ENCODE results near the gene CBX2.
"Not testable (repeated sequence)": the region's sequence is repeated elsewhere in the genome, so short reads cannot be mapped to it uniquely, and the experiment has no call there.

Gene CBX2

DNA sequence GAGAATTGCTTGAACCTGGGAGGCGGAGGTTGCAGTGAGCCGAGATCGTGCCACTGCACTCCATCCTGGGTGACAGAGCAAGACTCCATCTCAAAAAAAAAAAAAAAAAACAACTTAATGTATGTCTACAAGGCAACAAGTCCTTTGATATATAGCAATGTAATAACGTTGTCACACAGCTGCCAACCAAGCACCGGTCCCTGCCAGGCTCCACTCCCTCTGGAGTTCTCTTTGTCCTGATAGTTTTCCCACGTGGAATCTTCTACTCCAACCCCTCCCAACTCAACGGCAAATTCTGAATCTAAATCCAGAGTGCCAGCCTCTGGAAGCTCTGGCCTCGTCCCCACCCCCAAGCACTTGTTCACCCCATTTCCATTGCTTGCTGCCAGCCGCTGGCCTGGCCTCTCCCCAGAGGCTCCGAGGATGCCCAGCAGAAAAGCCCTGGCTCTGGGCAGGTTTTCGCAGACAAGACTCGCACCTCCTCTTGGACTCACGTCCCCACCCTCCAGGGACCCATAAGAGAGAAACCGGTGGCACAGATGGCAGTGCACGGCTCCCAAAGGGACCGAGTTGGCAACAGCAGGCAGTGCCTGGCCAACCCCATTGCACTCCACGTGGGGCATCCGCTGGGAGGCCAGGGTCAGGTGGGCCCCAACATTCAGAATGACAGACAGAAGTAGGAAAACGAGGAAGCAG lies 15.9 kb upstream of the CBX2 start:
- no peak overlapping the region for H3K9ac ChIP-seq (ENCODE audit: low read length)
- H3K36me3 ChIP-seq (replicated peaks; ENCODE audit: low read depth, low read length) = no peaks in the 10 kb centered on the region
- TF ChIP-seq, protein P1, sequence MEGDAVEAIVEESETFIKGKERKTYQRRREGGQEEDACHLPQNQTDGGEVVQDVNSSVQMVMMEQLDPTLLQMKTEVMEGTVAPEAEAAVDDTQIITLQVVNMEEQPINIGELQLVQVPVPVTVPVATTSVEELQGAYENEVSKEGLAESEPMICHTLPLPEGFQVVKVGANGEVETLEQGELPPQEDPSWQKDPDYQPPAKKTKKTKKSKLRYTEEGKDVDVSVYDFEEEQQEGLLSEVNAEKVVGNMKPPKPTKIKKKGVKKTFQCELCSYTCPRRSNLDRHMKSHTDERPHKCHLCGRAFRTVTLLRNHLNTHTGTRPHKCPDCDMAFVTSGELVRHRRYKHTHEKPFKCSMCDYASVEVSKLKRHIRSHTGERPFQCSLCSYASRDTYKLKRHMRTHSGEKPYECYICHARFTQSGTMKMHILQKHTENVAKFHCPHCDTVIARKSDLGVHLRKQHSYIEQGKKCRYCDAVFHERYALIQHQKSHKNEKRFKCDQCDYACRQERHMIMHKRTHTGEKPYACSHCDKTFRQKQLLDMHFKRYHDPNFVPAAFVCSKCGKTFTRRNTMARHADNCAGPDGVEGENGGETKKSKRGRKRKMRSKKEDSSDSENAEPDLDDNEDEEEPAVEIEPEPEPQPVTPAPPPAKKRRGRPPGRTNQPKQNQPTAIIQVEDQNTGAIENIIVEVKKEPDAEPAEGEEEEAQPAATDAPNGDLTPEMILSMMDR (IDR thresholded peaks at IDR 0.05; ENCODE audit: low read depth, low read length) = no peak
- TF ChIP-seq EZH2phosphoT487 (IDR thresholded peaks at IDR 0.05; ENCODE audit: low read depth) = no peak
- H3K27ac ChIP-seq (ENCODE audit: low read length) = no peak overlapping the region
- no peaks in the 10 kb centered on the region for H4K20me1 ChIP-seq (ENCODE audit: insufficient read depth, low read length)
- peaks cover 12% of the 10 kb centered on the region for H3K4me1 ChIP-seq (ENCODE audit: low read length)
- H3K4me3 ChIP-seq (ENCODE audit: low read length) = 0 out of 2 replicates have a peak overlapping the region, but pooled peaks have one; percentile 4
- H3K9me3 ChIP-seq (ENCODE audit: insufficient read depth, low read length) = no peaks in the 10 kb centered on the region
- H3K79me2 ChIP-seq (ENCODE audit: low read length) = no peaks in the 10 kb centered on the region
- H2AFZ ChIP-seq (ENCODE audit: low read depth, low read length) = peak overlapping the region; percentile 22; the same call in 1 of the 2 replicates
- peak overlapping the region; percentile 51 for H3K4me2 ChIP-seq (ENCODE audit: low read length)
- H3K27me3 ChIP-seq (ENCODE audit: low read depth, low read length) = peaks cover 4% of the 10 kb centered on the region; the same call in 1 of the 2 replicates

DNA sequence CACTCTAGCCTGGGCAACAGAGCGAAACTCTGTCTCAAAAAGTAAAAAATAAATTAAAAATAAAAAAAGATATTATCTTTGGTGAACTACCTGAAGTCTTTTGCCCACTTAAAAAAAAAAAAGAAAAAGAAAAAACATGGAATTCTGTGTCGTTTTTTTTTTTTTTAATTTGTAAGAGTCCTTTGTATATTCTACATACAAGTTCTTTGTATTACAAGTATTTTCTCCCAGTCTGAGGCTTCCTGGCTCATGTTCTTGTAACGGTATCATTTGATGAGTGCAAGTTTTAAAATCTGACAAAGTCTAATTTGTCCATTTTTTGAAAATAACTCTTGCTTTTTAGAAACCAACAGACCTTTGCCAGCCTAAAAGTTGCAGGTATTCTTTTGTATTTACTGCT lies 12.2 kb upstream of the CBX2 start:
- no peak for TF ChIP-seq EZH2phosphoT487 (IDR thresholded peaks at IDR 0.05; ENCODE audit: low read depth)
- TF ChIP-seq, protein P1 (IDR thresholded peaks at IDR 0.05; ENCODE audit: low read depth, low read length) = no peak

DNA sequence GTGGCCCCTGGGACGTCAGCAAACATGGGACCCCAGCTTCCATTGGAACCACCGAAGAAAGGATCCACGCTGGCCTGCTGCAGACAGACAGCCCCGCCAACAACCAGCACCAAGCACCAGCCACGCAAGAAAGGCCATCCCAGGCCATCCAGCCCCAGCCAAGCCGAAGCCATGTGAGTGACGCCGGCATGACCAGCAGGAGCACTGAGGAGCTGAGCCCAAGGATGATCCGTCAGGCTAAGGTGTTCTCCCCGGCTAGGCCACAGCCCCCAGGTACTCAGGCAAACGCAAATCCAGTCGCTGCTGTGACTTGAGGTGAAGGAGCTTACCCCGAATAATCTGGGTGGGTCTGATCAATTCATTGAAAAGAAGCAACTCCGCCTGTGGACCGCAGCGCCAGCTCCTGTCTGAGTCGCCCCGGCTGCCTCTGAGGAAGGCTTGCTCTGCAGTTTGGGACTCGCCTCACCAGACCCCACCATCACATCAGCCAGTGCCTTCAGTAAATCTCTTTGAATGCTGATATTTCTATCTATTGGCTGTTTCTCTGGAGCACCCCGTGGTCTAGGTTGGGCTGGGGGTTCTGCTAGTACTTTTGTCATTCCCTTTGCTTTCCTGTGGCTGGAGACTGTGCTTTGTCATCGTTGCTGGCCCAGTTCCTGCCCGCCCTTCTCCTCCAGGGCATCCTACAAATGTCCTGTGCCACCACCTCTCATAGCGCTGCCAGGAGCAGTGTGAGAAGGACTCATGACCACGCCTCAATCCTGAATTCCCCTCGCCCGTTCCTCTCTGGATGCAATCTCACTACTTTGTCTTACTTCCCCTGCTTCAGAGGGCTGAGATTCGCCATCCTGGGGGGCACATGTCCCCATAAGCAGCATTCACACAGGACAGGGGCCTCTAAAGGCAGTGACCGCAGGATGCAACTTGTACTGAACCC lies 8.1 kb upstream of the CBX2 start:
- H3K4me1 ChIP-seq (ENCODE audit: low read length) = no peaks in the 10 kb centered on the region
- H3K79me2 ChIP-seq (ENCODE audit: low read length) = no peaks in the 10 kb centered on the region
- H3K4me3 ChIP-seq (ENCODE audit: low read length) = no peak overlapping the region
- no peak overlapping the region for H3K4me2 ChIP-seq (ENCODE audit: low read length)
- H4K20me1 ChIP-seq (ENCODE audit: insufficient read depth, low read length) = no peaks in the 10 kb centered on the region
- H3K27me3 ChIP-seq (ENCODE audit: low read depth, low read length) = peaks cover 14% of the 10 kb centered on the region
- no peaks in the 10 kb centered on the region for H3K36me3 ChIP-seq (replicated peaks; ENCODE audit: low read depth, low read length)
- TF ChIP-seq, protein P1 (IDR thresholded peaks at IDR 0.05; ENCODE audit: low read depth, low read length) = no peak
- TF ChIP-seq EZH2phosphoT487 (IDR thresholded peaks at IDR 0.05; ENCODE audit: low read depth) = no peak
- no peak overlapping the region for H3K9ac ChIP-seq (ENCODE audit: low read length)
- H3K9me3 ChIP-seq (ENCODE audit: insufficient read depth, low read length) = no peaks in the 10 kb centered on the region
- no peak overlapping the region for H3K27ac ChIP-seq (ENCODE audit: low read length)
- no peak overlapping the region for H2AFZ ChIP-seq (ENCODE audit: low read depth, low read length)

More for the DNA sequence above, 12.2 kb upstream of the CBX2 start:
- H3K27me3 ChIP-seq (ENCODE audit: low read depth, low read length) = peaks cover 4% of the 10 kb centered on the region; the same call in 1 of the 2 replicates
- H3K27ac ChIP-seq (ENCODE audit: low read length) = no peak overlapping the region
- H3K4me3 ChIP-seq (ENCODE audit: low read length) = no peak overlapping the region
- H4K20me1 ChIP-seq (ENCODE audit: insufficient read depth, low read length) = no peaks in the 10 kb centered on the region
- no peak overlapping the region for H2AFZ ChIP-seq (ENCODE audit: low read depth, low read length)
- no peak overlapping the region for H3K4me2 ChIP-seq (ENCODE audit: low read length)
- no peaks in the 10 kb centered on the region for H3K79me2 ChIP-seq (ENCODE audit: low read length)
- H3K9ac ChIP-seq (ENCODE audit: low read length) = no peak overlapping the region
- H3K36me3 ChIP-seq (replicated peaks; ENCODE audit: low read depth, low read length) = no peaks in the 10 kb centered on the region
- peaks cover 12% of the 10 kb centered on the region for H3K4me1 ChIP-seq (ENCODE audit: low read length)
- no peaks in the 10 kb centered on the region for H3K9me3 ChIP-seq (ENCODE audit: insufficient read depth, low read length)

DNA sequence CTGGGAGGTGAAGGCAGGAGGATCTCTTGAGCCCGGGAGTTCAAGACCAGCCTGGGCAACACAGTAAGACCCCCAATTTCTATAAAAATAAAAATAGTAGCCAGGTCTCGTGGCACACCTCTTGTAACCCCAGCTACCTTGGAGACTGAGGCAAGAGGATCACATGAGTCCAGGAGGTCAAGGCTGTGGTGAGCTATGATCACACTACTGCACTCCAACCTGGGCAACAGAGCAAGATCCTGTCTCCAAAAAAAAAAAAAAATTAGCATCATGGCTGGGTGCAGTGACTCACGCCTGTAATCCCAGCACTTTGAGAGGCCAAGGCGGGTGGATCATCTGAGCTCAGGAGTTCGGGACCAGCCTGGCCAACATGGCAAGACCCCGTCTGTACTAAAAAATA lies 6.7 kb upstream of the CBX2 start:
- TF ChIP-seq, protein P1 (IDR thresholded peaks at IDR 0.05; ENCODE audit: low read depth, low read length) = no peak
- no peak for TF ChIP-seq EZH2phosphoT487 (IDR thresholded peaks at IDR 0.05; ENCODE audit: low read depth)
- H3K4me2 ChIP-seq (ENCODE audit: low read length) = no peak overlapping the region
- no peaks in the 10 kb centered on the region for H3K9me3 ChIP-seq (ENCODE audit: insufficient read depth, low read length)
- no peak overlapping the region for H3K4me3 ChIP-seq (ENCODE audit: low read length)
- H3K27me3 ChIP-seq (ENCODE audit: low read depth, low read length) = peaks cover 26% of the 10 kb centered on the region
- H3K79me2 ChIP-seq (ENCODE audit: low read length) = no peaks in the 10 kb centered on the region
- no peaks in the 10 kb centered on the region for H3K36me3 ChIP-seq (replicated peaks; ENCODE audit: low read depth, low read length)
- H3K9ac ChIP-seq (ENCODE audit: low read length) = no peak overlapping the region
- no peaks in the 10 kb centered on the region for H3K4me1 ChIP-seq (ENCODE audit: low read length)
- no peak overlapping the region for H2AFZ ChIP-seq (ENCODE audit: low read depth, low read length)
- no peaks in the 10 kb centered on the region for H4K20me1 ChIP-seq (ENCODE audit: insufficient read depth, low read length)
- no peak overlapping the region for H3K27ac ChIP-seq (ENCODE audit: low read length)

DNA sequence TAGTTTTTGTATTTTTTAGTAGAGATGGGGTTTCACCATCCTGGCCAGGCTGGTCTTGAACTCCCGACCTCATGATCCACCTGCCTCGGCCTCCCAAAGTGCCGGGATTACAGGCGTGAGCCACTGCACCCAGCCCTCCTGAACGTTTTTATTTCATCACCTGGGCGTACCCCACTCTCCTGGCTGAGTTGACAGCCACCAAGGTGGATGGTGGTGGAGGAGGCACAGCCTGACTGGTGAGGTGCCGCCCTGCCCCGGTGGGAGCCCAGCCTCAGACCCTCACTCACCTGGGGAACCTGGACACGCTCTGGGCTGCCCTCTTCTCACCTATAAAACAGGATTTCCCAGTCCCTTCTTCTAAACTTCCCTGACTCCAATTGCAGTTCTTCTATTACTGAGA lies 5.2 kb upstream of the CBX2 start:
- H2AFZ ChIP-seq (ENCODE audit: low read depth, low read length); H3K36me3 ChIP-seq (replicated peaks; ENCODE audit: low read depth, low read length); H3K9ac ChIP-seq (ENCODE audit: low read length); H3K4me1 ChIP-seq (ENCODE audit: low read length); H3K9me3 ChIP-seq (ENCODE audit: insufficient read depth, low read length); H3K4me3 ChIP-seq (ENCODE audit: low read length); H3K27ac ChIP-seq (ENCODE audit: low read length); H4K20me1 ChIP-seq (ENCODE audit: insufficient read depth, low read length); H3K79me2 ChIP-seq (ENCODE audit: low read length); H3K4me2 ChIP-seq (ENCODE audit: low read length): not testable (repeated sequence)
- peaks cover 34% of the 10 kb centered on the region for H3K27me3 ChIP-seq (ENCODE audit: low read depth, low read length)

Measured in OCI-LY3 (cell line).